Measurements from ENCODE around the gene PALD1. TPM values are rescaled to one million over a fixed set of nuclear protein-coding genes. Genes with fewer than 3 reads are reported as not detected.

Gene PALD1
- total and polyA plus RNA-seq, 9 of the 15 experiments (the other 6 are each of a cell fraction or from before 2014, with no cell fraction given) = 0.03 to 0.29 (median 0.09) TPM; not detected in 2

DNA sequence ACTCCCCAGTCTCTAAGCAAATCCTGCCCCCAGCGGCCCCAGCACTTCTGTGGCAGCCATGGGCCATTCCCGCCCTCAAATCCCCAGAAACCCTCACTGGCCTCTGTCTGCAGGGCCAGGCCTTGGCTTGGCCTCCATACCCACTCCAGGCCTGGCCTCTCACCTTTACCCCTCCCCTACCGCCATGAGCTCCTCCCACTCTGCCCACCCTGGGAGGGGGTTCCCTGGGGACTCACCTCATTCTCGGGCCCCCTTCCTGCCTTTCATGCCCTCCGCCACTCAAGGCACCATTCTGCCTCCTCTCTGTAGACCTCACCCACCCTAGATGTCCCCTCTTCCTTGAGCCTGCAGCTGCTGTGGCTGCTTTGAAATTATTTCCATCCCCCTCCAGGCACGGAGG is 83.0 kb downstream of the PALD1 start (continued):
- TF ChIP-seq ZNF324 (CRISPR knock-in tag; IDR thresholded peaks at IDR 0.05) = no peak

DNA sequence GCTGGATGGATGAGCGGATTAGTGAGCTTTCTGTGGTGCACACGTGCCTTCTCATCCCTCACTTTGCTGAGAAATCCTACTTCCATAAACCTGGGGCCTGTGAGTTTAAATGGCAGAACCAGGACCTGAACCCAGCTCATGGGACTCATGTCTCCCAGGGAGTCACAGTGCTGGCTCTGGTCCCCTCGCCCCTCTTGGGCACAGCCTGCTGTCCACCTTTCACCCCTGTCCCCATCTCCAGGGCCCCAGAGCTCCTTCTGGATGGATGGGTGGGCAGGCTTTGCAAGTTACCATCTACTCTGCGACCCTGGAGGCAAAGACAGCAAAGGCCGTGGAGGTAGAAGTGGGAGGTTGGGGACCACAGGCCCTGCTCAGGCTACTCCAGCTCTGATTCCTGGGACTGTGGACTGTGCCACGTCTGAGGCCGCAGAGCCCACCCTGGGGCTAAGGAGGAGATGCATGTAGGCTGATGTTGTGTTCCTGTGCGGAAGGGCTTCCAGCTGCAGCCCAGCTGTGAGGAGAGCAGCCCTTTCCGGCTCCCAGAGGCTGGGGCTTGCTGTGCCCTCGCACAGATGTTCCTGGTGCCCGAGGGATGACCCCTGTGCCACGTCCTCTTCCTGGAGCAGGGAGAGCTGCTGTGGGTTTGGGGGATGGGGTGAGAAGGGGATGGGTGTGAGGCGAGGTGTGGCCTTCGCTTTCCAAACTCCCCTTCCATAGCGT is 83.6 kb downstream of the PALD1 start:
- H3K79me2 ChIP-seq (ENCODE audit: control insufficient read depth, insufficient read depth, low read length) = no peaks in the 10 kb centered on the region
- no peak overlapping the region for H3K27ac ChIP-seq (ENCODE audit: extremely low read depth, low read depth, low read length)
- H3K4me3 ChIP-seq = no peak overlapping the region
- H4K20me1 ChIP-seq (replicated peaks; ENCODE audit: control insufficient read depth, insufficient read depth, low read length) = no peaks in the 10 kb centered on the region
- H3K4me1 ChIP-seq (replicated peaks in 1 of 2; ENCODE audit: control insufficient read depth in 2 of 2, insufficient read depth in 2 of 2, low read length in 2 of 2) = peaks cover 25 to 74% of the 10 kb centered on the region in 2 experiments
- ChIA-PET POLR2A (interaction anchor here (0.6 to 2.9 kb wide), 4 partner anchors 9 to 286 kb away, joined by 3 to 11 read pairs (median 4); no protein-coding TSS in a partner anchor), CTCF (ENCODE audit: low intra/inter-chr PET ratio) (no interaction called here)
- H3K9me3 ChIP-seq (replicated peaks; ENCODE audit: control insufficient read depth, insufficient read depth, low read depth, low read length) = no peaks in the 10 kb centered on the region
- 63% methylated on average over 12 of the region's 15 CpGs for WGBS (ENCODE audit: insufficient coverage, low coverage, missing lambda C conversion rate)
- H3K36me3 ChIP-seq (ENCODE audit: control insufficient read depth, insufficient read depth, low read length) = no peaks in the 10 kb centered on the region
- DNase-seq (ENCODE audit: extremely low read depth in 1 of 4, low spot score in 3 of 4) (no peak), FAIRE-seq (no peak), ATAC-seq (no peak)
- no peaks in the 10 kb centered on the region for H3K9me1 ChIP-seq (ENCODE audit: control insufficient read depth, insufficient read depth, low read length)
- no peaks in the 10 kb centered on the region for H3K27me3 ChIP-seq (ENCODE audit: control insufficient read depth in 2 of 2, insufficient read depth in 2 of 2, low read length in 2 of 2)
- H2AFZ ChIP-seq (ENCODE audit: low read depth, low read length) = no peak overlapping the region
- BruUV-seq (replicated peaks) = no TSS peak
- H3K4me2 ChIP-seq (ENCODE audit: insufficient read depth, low read length) = no peak overlapping the region
- H3K9ac ChIP-seq (ENCODE audit: insufficient read depth in 1 of 2, low read depth in 2 of 2, low read length in 2 of 2) = peak overlapping the region in 1 of 2 experiments; percentile 16; a peak in 2 of 4 replicates
- intact Hi-C loops (cut with micrococcal nuclease) (no loop called here), in situ Hi-C loops (cut with MboI) (no loop called here)
- TF ChIP-seq TARDBP (IDR thresholded peaks at IDR 0.05) (no peak), MBD2 (IDR thresholded peaks at IDR 0.05; ENCODE audit: borderline replicate concordance, low read depth) (no peak), KDM2B (CRISPR knock-in tag; IDR thresholded peaks at IDR 0.05) (no peak)
- TF ChIP-seq, protein P1, sequence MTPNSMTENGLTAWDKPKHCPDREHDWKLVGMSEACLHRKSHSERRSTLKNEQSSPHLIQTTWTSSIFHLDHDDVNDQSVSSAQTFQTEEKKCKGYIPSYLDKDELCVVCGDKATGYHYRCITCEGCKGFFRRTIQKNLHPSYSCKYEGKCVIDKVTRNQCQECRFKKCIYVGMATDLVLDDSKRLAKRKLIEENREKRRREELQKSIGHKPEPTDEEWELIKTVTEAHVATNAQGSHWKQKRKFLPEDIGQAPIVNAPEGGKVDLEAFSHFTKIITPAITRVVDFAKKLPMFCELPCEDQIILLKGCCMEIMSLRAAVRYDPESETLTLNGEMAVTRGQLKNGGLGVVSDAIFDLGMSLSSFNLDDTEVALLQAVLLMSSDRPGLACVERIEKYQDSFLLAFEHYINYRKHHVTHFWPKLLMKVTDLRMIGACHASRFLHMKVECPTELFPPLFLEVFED (CRISPR knock-in tag; conservative IDR thresholded peaks at IDR 0.05) = no peak
- TF ChIP-seq, protein P2, sequence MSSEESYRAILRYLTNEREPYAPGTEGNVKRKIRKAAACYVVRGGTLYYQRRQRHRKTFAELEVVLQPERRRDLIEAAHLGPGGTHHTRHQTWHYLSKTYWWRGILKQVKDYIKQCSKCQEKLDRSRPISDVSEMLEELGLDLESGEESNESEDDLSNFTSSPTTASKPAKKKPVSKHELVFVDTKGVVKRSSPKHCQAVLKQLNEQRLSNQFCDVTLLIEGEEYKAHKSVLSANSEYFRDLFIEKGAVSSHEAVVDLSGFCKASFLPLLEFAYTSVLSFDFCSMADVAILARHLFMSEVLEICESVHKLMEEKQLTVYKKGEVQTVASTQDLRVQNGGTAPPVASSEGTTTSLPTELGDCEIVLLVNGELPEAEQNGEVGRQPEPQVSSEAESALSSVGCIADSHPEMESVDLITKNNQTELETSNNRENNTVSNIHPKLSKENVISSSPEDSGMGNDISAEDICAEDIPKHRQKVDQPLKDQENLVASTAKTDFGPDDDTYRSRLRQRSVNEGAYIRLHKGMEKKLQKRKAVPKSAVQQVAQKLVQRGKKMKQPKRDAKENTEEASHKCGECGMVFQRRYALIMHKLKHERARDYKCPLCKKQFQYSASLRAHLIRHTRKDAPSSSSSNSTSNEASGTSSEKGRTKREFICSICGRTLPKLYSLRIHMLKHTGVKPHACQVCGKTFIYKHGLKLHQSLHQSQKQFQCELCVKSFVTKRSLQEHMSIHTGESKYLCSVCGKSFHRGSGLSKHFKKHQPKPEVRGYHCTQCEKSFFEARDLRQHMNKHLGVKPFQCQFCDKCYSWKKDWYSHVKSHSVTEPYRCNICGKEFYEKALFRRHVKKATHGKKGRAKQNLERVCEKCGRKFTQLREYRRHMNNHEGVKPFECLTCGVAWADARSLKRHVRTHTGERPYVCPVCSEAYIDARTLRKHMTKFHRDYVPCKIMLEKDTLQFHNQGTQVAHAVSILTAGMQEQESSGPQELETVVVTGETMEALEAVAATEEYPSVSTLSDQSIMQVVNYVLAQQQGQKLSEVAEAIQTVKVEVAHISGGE (CRISPR knock-in tag; IDR thresholded peaks at IDR 0.05) = no peak
